CD4-positive, alpha-beta T cell treated with Interleukin-15 for 1 hour (primary cell): Measurements from ENCODE around the gene FKBP4.
"Not testable (repeated sequence)": the region's sequence is repeated elsewhere in the genome, so short reads cannot be mapped to it uniquely, and the experiment has no call there.

Experiments
- DNase-seq: peaks from one replicate; pipeline ENCODE4 v3.0.0-alpha.2; 2020

Gene FKBP4

GRCh38 chr12:2794736-2795289, at the start of gene FKBP4:
TSS of gene FKBP4 (plus strand) at chr12:2794970. CDS start at chr12:2795140, 170 bp downstream.
- peak; percentile 93 for DNase-seq

DNA sequence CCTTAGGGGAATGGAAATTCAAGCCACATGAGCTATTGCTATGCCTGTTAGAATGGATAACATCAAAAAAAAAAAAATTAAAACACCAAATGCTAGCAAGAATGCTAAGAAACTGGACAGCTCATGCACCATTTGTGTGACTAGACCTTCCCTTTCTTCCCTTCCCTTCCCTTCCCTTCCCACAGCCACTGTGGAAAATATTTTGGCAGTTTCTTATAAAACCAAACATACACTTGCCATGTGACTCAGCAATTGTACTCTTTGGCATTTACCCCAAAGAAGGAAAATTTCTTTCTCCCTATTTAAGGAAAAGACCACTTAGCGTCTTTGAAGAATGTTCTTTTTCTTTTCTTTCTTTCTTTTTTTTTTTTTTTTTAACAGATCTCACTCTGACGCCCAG, 49.1 kb upstream of the FKBP4 start:
- DNase-seq: no peak

DNA sequence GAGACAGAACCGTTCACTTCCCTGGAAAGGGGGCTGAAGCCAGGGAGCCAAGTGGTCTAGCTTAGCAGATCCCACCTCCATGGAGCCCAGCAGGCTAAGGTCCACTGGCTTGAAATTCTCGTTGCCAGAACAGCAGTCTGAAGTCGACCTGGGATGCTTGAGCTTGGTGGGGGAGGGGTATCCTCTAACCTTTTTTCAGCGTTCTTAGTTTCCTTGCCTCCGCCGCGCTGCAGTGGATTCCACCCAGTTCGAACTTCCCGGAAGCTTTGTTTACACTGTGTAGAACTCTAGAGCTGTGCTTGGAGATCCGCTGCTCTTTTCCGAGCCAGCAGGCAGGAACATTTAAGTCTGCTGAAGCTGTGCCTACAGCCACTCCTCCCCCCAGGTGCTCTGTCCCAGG, 45.2 kb upstream of the FKBP4 start:
- no peak for DNase-seq

DNA sequence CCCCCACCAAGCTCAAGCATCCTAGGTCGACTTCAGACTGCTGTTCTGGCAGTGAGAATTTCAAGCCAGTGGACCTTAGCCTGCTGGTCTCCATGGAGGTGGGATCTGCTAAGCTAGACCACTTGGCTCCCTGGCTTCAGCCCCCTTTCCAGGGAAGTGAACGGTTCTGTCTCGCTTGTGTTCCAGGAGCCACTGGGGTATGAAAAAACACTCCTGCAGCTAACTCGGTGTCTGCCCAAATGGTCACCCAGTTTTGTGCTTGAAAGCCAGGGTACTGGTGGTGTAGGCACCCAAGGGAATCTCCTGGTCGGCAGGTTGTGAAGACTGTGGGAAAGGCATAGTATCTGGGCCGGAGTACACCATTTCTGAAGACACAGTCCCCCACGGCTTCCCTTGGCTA, 44.6 kb upstream of the FKBP4 start:
- no peak for DNase-seq

DNA sequence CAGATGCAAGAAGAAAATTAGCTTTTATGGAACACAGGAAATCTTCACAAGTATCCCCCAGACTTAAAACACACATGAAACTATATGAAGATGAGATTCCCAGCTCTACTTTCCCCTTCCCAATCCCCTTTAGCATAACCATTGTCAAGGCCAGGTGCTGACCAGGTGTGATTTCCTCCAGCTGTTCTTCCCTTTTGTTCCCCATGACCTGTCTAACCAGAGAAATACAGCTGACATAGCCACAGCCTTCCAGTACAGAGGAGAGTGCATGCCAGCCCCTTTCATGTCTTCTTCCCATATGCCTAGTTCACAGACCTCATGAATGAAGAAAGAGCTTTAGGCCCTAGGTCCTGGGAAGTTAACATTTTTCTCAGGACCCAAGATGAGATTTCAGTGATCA, 43.5 kb upstream of the FKBP4 start:
- no peak for DNase-seq

DNA sequence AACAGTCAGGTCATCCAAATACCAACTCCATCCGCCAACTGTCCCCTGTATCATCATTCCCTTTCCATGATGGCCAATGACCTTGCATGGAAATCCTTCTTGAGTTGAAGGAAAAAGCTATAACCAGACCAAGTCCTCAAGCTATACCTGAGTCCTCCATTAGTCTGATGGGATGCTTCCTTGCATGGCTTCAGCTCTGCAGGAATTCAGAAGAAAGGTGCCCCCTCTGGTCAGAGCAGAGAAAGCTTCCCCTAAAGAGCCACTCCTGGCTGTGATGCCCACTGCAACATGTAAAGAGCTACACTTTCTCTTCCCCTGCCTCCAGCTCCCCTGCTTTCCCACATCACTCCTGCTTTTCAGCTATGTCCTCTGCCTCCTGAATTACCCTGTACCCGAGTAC, 43.1 kb upstream of the FKBP4 start:
- no peak for DNase-seq

- peak; percentile 51 for DNase-seq
Observed at GRCh38 chr12:2752676-2753371, 41.9 kb upstream of the FKBP4 start.

DNA sequence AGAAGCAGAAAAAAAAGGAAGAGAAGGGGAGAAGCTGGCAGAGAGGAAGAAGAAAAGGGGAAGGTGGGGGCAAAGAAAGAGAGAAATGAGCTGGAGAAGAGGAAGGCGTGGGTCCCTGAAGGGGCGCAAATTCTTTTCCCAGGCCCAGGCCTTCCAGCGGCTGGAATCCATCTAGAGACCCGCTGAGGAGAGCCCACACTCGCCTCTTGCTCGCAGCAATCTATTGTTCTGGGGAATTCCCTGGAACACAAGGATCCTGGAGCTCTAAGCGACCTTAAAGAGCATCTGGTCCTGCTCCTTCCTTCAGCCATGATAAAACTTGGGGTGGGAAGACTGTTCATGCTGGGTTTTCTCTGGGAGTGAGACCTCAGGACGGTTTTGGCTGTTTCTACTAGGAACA, 41.2 kb upstream of the FKBP4 start:
- DNase-seq: no peak

GRCh38 chr12:2754208-2754607, 40.6 kb upstream of the FKBP4 start:
- DNase-seq: no peak

- DNase-seq: no peak
Observed at GRCh38 chr12:2756756-2757155, 38.0 kb upstream of the FKBP4 start.

GRCh38 chr12:2759733-2760132, 35.0 kb upstream of the FKBP4 start:
- DNase-seq: no peak

GRCh38 chr12:2764398-2764797, 30.4 kb upstream of the FKBP4 start:
- DNase-seq: no peak

DNA sequence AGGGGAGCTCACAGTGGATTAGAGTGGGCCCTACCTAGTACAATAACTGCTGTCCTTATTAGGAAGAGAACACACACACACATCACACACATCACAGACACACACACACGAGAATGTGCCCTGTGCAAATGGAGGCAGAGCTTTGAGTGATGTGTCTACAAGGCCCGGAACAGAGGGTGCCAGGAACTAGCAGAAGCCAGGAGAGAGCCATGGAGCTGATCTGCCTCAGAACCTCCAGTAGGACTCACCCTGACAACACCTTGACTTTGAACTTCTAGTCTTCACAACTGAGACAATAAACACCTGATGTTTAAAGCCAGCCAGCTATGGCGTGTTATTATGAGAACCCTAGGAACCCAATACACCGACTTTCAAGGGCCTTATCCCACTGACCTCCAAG, 29.7 kb upstream of the FKBP4 start:
- no peak for DNase-seq

GRCh38 chr12:2765608-2766007, 29.2 kb upstream of the FKBP4 start:
- no peak for DNase-seq

DNA sequence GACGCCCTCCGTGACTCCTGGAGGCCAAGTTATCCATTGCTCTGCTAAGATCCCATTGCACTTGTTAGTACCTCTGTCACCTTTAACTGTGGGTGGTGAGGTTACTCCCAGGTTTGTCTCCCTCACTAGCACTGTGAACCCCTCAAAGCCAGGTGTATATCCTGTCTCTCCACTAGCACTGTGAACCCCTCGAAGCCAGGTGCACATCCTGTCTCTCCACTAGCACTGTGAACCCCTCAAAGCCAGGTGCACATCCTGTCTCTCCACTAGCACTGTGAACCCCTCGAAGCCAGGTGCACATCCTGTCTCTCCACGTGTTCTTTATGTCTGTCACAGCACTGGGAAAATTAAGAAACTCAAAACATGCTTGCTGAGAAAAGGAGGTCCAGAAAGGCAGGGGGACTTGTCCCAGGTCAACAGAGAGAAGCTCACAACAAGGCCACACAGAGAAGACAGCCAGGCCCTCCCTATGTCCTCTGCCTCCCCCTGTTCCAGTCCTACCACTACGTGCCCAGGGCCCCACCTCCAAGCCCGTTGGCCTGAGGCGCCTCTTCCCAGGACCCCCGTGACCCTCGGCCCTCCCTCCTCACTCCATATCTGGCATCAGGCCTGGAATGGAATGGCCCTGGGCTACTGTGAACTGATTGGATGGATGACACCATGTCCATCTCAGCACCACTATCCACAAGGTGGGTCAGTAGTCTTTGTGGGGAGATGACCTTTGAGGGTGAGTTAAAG, 26.4 kb upstream of the FKBP4 start:
- no peak for DNase-seq

DNA sequence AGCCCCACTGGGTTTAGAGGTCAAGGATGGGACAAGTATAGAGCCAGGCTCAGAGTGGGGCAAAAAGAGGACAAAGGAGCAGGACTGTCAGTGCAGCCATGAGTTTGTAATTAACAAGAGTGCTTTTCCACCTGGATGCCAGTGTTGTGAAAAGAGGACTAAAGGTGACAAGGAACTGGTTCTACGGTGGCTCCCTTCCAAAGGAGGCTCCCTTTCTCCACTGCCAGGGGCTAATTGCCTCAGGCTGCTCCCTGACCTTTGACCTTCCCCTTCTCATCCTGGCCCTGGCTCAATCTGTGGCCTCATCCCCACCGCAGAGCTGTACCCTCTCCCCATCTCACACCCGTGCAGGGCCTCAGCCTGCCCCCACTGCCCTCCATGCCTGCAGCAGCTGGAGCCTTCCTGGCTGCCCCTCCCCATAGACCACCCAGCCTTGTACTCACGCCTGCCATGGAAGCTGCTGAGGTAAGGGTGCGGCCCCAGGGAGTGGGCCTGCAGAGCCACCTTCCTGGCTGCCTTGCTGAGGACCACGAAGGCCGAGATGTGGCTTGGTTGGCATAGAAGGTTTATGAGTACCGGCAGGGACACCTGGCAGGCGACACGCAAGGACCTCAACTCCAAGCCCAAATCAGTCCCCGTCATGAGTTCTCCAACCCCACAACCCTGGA, 24.8 kb upstream of the FKBP4 start:
- DNase-seq: no peak

- DNase-seq: not testable (repeated sequence)
Observed at GRCh38 chr12:2770544-2770943, 24.2 kb upstream of the FKBP4 start.

DNA sequence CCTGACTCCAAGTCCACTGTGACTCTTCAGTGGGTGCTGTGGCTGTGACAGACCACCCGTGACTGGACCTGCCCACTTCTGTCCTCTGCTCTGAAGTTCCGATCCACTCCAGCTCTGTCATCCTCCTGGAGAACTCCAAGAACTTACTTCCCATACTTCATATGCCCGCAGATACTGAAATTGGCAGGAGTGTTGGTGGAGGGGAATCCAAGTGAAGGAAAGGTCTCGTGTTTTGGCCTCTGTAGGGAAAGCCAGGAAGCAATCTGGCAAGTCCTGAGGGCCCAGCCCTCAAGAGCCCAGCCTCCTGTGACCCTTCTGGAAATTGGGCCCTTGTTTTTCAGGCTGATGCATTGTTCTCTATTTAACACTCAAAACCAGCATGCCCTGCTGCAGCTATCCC, 22.4 kb upstream of the FKBP4 start:
- no peak for DNase-seq

DNA sequence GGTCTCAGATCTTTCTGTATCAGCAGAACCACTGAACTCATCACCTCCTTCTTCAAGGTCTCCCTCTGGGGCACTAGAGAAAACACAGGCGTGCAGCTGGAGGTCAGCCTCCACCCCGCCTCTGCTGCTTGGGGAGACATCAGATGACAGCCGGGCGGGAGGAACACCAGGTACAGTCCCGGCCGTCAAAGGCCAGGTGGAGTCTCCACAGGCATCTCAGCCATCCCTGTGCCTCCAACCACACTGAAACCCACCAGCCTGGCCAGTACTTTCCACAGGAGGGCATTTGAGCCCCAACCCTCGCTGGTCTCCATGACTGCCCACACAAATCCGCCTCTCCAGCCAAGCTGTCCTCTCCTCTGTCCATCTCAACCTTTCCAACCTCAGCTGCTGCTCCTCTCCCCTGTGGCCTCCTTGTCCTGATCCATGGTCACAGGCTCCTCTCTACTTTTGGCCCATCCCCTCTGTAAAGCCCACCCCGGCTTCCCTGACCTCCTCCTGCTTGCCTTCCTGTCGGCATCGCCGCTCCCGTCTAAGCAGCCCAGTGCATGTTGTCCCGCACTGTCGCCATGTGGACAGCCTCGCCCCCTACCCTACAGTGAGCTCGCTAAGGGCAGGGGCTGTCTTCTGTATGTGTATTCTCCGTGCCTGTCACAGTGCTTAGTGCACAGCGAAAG, 21.4 kb upstream of the FKBP4 start:
- DNase-seq: no peak

DNA sequence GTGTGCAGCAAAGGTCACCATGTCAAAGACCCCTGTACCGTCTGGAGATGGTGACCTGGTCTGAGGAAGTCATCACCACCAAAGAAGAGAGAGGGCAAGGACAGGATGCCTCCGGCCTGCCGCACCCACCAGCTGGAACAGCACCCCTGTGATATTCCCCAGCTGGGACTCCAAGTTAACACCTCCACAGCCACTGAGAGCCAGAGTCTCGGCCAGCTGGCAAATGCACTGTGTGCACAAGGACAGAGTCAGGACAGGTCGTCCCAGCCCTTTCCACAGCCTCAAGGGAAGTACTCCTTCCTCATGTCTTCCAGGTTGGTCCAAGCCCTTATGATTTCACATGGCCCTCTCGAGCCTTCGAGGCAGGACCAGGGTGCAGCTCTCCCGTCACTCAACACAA, 19.3 kb upstream of the FKBP4 start:
- DNase-seq: no peak

GRCh38 chr12:2776129-2776806, 18.5 kb upstream of the FKBP4 start:
- DNase-seq: no peak

- no peak for DNase-seq
Observed at GRCh38 chr12:2779281-2779680, 15.5 kb upstream of the FKBP4 start.
